SK-N-SH (cell line): ENCODE data around the gene TLN1. TPM values are rescaled to one million over a fixed set of nuclear protein-coding genes. Genes with fewer than 3 reads are reported as not detected.

Source experiments
- CTCF ChIA-PET: fragments of 300-600, 350-600 bp; formaldehyde crosslinking; extraction: SDS; loops from one replicate; lab custom pipeline; 2021; lab: Yijun Ruan, JAX
- POLR2A ChIA-PET: fragments of 350-600 bp; sonication (Branson Sonifier 250); formaldehyde crosslinking; extraction: SDS; loops from one replicate; lab custom pipeline; 2020; ENCODE audit warnings: antibody characterized with exemption, inconsistent platforms; lab: Yijun Ruan, JAX
- DNase-seq: peaks from one replicate; pipeline ENCODE4 v3.0.0; 2012
- H2AFZ ChIP-seq: fragments of 200-600 bp; sonication (generic); 2 replicates; pipeline ENCODE4 v1.8.1; 2016; ENCODE audit warnings: antibody characterized with exemption, mild to moderate bottlenecking, low read depth
- H3F3A ChIP-seq: fragments of 200-600 bp; sonication (generic); replicated peaks from 2 replicates; pipeline ENCODE3; 2016; ENCODE audit warnings: antibody characterized with exemption, mild to moderate bottlenecking; ENCODE audit not compliant: insufficient read depth
- H3K27ac ChIP-seq, 2 experiments: fragments of 200-500 bp in 1 of 2; fragments of 200-600 bp in 1 of 2; sonication (Bioruptor generic) in 1 of 2; sonication (generic), shearing (Covaris generic) in 1 of 2; 2 replicates each; pipeline versions ENCODE4 v1.5.1 to v1.6.1; 2014 to 2016; ENCODE audit warnings: low read depth in 2 of 2, inconsistent platforms in 1 of 2, low read length in 1 of 2, mild to moderate bottlenecking in 1 of 2, mixed read lengths in 1 of 2
- H3K27me3 ChIP-seq: fragments of 200-600 bp; sonication (generic), shearing (Covaris generic); 2 replicates; pipeline ENCODE4 v1.6.1; 2016; ENCODE audit warnings: mixed run types; ENCODE audit not compliant: insufficient read depth
- H3K36me3 ChIP-seq, 2 experiments: fragments of 200-500 bp in 1 of 2; fragments of 200-600 bp in 1 of 2; sonication (Bioruptor generic) in 1 of 2; sonication (generic) in 1 of 2; replicated peaks in 1 of 2; 2 replicates each; pipeline versions ENCODE3 to v1.5.1; 2014 to 2016; ENCODE audit warnings: low read length in 1 of 2, mild to moderate bottlenecking in 1 of 2; ENCODE audit not compliant: insufficient read depth in 2 of 2, control insufficient read depth in 1 of 2
- H3K4me1 ChIP-seq, 2 experiments: fragments of 200-500 bp in 1 of 2; fragments of 200-600 bp in 1 of 2; sonication (Bioruptor generic) in 1 of 2; sonication (generic), shearing (Covaris generic) in 1 of 2; 2 replicates each; pipeline versions ENCODE4 v1.5.1 to v1.6.1; 2014 to 2016; ENCODE audit warnings: low read depth in 1 of 2, low read length in 1 of 2, mixed run types in 1 of 2; ENCODE audit not compliant: insufficient read depth in 2 of 2, control insufficient read depth in 1 of 2
- H3K4me2 ChIP-seq: fragments of 200-600 bp; sonication (generic), shearing (Covaris generic); 2 replicates; pipeline ENCODE4 v1.6.1; 2017; ENCODE audit warnings: mixed run types
- H3K4me3 ChIP-seq, 2 experiments: fragments of 200-500 bp in 1 of 2; fragments of 200-600 bp in 1 of 2; sonication (Bioruptor generic) in 1 of 2; sonication (generic), shearing (Covaris generic) in 1 of 2; 2 replicates each; pipeline versions ENCODE4 v1.5.1 to v1.8.1; 2014 to 2016; ENCODE audit warnings: low read depth in 2 of 2, inconsistent platforms in 1 of 2, low read length in 1 of 2, mild to moderate bottlenecking in 1 of 2, mixed read lengths in 1 of 2, moderate library complexity in 1 of 2
- H3K79me2 ChIP-seq: fragments of 200-600 bp; sonication (generic); 2 replicates; pipeline ENCODE4 v1.8.1; 2017; ENCODE audit warnings: mild to moderate bottlenecking; ENCODE audit not compliant: insufficient read depth
- H3K9ac ChIP-seq: fragments of 200-600 bp; sonication (generic); 2 replicates; pipeline ENCODE4 v1.6.1; 2017; ENCODE audit warnings: mixed run types
- H3K9me2 ChIP-seq: fragments of 200-600 bp; sonication (generic); 2 replicates; pipeline ENCODE4 v1.6.1; 2017; ENCODE audit warnings: mixed run types
- H3K9me3 ChIP-seq: fragments of 200-600 bp; sonication (generic); 2 replicates; pipeline ENCODE4 v1.6.1; 2017; ENCODE audit warnings: mixed run types, mild to moderate bottlenecking, moderate library complexity
- H4K20me1 ChIP-seq: fragments of 200-600 bp; sonication (generic); 2 replicates; pipeline ENCODE4 v1.6.1; 2017; ENCODE audit warnings: mild to moderate bottlenecking, mixed run types; ENCODE audit not compliant: insufficient read depth
- ELF1 ChIP-seq: IDR thresholded peaks from 2 replicates; pipeline ENCODE4 v1.4.0; 2012
- EP300 ChIP-seq, 2 experiments: IDR thresholded peaks; 2 replicates each; pipeline versions ENCODE4 v1.4.0 to v1.6.1; 2012; ENCODE audit warnings: borderline replicate concordance in 1 of 2, low read depth in 1 of 2, low read length in 1 of 2
- FOXM1 ChIP-seq: IDR thresholded peaks from 2 replicates; pipeline ENCODE4 v1.4.0; 2012; ENCODE audit warnings: low read depth, mild to moderate bottlenecking
- MEF2A ChIP-seq: IDR thresholded peaks from 2 replicates; pipeline ENCODE4 v1.4.0; 2012; ENCODE audit warnings: low read depth, borderline replicate concordance
- NRF1 ChIP-seq: IDR thresholded peaks from 2 replicates; pipeline ENCODE4 v1.6.1; 2012; ENCODE audit warnings: low read depth, mild to moderate bottlenecking, low read length
- RAD21 ChIP-seq: IDR thresholded peaks from 2 replicates; pipeline ENCODE4 v1.6.1; 2012; ENCODE audit warnings: mild to moderate bottlenecking, low read length
- RXRA ChIP-seq: IDR thresholded peaks from 2 replicates; pipeline ENCODE4 v1.4.0; 2012; ENCODE audit warnings: low read depth, mild to moderate bottlenecking, borderline replicate concordance
- SMC3 ChIP-seq: IDR thresholded peaks from 2 replicates; pipeline ENCODE4 v1.6.1; 2012; ENCODE audit warnings: low read depth, low read length, improper control_type of control experiment
- WGBS: methylation state at CpG from one replicate; pipeline ENCODE4 v1.1.6; 2017; ENCODE audit warnings: low lambda C conversion rate; 5-methylcytosine and 5-hydroxymethylcytosine counted together
- polyA plus RNA-seq, 3 experiments: library from polyadenylated mRNA; depleted of rRNA; stranded (reverse); fragments of >200 nt; gene quantifications; 2 replicates each; pipeline ENCODE4 v1.2.3, GENCODE V29; 2012
- TF ChIP-seq, protein P1 (sequence below): fragments of 150-350 bp; IDR thresholded peaks from 2 replicates; pipeline ENCODE4 v1.6.1; 2016; ENCODE audit warnings: mild to moderate bottlenecking, low read depth, low read length
- TF ChIP-seq, protein P2 (sequence below): IDR thresholded peaks from 2 replicates; pipeline ENCODE4; 2012
- TF ChIP-seq, protein P3 (sequence below): fragments of 200-600 bp; sonication (generic); IDR thresholded peaks from 2 replicates; pipeline ENCODE4 v1.6.1; 2017; ENCODE audit warnings: antibody characterized with exemption, mild to moderate bottlenecking, moderate library complexity
- TF ChIP-seq, protein P4 (sequence below): IDR thresholded peaks from 2 replicates; pipeline ENCODE4 v1.4.0; 2012; ENCODE audit warnings: low read depth, borderline replicate concordance
- TF ChIP-seq, protein P5 (sequence below): IDR thresholded peaks from 2 replicates; pipeline ENCODE4 v1.4.0; 2012; ENCODE audit warnings: low read depth
- TF ChIP-seq, protein P6 (sequence below): IDR thresholded peaks from 2 replicates; pipeline ENCODE4 v1.6.1; 2012; ENCODE audit warnings: mild to moderate bottlenecking, low read depth, low read length, moderate library complexity

TLN1 gene
- polyA plus RNA-seq, 1 of the 3 experiments (the other 2 are of a cell fraction), result 115 TPM

DNA sequence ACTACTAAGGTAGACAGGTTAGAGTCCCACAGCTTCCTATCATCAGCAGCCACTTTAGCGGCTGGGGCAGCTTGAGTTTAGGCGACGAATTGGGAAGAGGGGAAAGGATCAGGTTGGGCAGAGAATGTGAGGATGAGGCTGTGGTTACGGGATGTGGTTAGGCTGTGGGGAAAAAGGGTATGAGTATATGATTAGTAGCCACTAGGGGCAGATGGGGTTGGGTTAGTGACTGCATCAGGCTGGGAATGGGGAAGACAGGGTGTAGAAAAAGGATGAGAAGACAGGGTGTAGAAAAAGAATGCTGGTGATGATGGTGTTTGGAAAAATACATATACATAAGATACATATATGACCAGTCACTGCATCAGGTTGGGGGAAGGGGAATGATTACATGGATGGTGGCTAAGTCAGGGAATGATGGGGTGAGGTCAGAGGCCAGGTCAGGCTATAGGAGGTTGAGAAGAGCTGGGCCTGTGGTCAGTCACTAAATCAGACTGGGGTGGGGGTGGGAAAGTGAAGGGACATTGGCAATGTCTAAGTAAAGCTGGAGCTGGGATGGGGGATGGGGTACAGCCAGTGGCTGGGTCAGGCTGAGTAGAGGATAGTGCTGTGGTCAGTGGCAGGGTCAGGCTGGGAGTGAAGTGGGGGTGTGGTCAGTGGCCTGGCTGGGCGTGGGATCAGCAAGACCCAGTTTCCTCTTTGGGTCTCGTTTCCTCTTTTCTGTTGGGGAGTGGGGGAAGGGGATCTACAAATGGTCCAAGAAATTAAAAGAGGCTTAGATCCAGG, 2.1 kb downstream of the TLN1 start:
- Histone ChIP-seq H3K4me3 (peak overlapping the region; percentile 89 to 96; a peak in 3 of 4 replicates), H3K9me2 (no peaks in the 10 kb centered on the region), H3K79me2 (peaks cover 90% of the 10 kb centered on the region), H3K9me3 (no peaks in the 10 kb centered on the region), H3K4me2 (peak overlapping the region; percentile 91), H3K27ac (peak overlapping the region; percentile 68 to 94; a peak in 3 of 4 replicates), H3K4me1 (peaks cover 38 to 43% of the 10 kb centered on the region in 2 experiments), H3K9ac (peak overlapping the region; percentile 94; the same call in 1 of the 2 replicates), H3K36me3 (peaks cover 15 to 25% of the 10 kb centered on the region in 2 experiments), H3K27me3 (no peaks in the 10 kb centered on the region), H2AFZ (no peak overlapping the region), H3F3A (peaks cover 52% of the 10 kb centered on the region), H4K20me1 (peaks cover 18% of the 10 kb centered on the region)
- peak; percentile 76 for DNase-seq
- 44% methylated on average over 6 of the region's 6 CpGs for WGBS
- ChIA-PET POLR2A (interaction anchor here (1.6 to 3.1 kb wide), 2 partner anchors 19 to 54 kb away, joined by 6 to 28 read pairs; partner anchors contain the start of genes GBA2 and RGP1), CTCF (interaction anchor here (0.6 to 9.7 kb wide), 14 partner anchors 15 to 84 kb away, joined by 3 to 103 read pairs (median 4); partner anchors contain the start of genes ARHGEF39, CA9, CCDC107 and RMRP)
- TF ChIP-seq RXRA, result no peak
- TF ChIP-seq, protein P1, sequence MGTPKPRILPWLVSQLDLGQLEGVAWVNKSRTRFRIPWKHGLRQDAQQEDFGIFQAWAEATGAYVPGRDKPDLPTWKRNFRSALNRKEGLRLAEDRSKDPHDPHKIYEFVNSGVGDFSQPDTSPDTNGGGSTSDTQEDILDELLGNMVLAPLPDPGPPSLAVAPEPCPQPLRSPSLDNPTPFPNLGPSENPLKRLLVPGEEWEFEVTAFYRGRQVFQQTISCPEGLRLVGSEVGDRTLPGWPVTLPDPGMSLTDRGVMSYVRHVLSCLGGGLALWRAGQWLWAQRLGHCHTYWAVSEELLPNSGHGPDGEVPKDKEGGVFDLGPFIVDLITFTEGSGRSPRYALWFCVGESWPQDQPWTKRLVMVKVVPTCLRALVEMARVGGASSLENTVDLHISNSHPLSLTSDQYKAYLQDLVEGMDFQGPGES, result no peak
- TF ChIP-seq, protein P2, sequence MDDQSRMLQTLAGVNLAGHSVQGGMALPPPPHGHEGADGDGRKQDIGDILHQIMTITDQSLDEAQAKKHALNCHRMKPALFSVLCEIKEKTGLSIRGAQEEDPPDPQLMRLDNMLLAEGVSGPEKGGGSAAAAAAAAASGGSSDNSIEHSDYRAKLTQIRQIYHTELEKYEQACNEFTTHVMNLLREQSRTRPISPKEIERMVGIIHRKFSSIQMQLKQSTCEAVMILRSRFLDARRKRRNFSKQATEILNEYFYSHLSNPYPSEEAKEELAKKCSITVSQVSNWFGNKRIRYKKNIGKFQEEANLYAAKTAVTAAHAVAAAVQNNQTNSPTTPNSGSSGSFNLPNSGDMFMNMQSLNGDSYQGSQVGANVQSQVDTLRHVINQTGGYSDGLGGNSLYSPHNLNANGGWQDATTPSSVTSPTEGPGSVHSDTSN, result no peak
- TF ChIP-seq SMC3, result 0 out of 2 replicates have a peak, but pooled peaks have one; percentile 9
- peak; percentile 36; the same call in 1 of the 2 replicates for TF ChIP-seq RAD21
- TF ChIP-seq, protein P3, sequence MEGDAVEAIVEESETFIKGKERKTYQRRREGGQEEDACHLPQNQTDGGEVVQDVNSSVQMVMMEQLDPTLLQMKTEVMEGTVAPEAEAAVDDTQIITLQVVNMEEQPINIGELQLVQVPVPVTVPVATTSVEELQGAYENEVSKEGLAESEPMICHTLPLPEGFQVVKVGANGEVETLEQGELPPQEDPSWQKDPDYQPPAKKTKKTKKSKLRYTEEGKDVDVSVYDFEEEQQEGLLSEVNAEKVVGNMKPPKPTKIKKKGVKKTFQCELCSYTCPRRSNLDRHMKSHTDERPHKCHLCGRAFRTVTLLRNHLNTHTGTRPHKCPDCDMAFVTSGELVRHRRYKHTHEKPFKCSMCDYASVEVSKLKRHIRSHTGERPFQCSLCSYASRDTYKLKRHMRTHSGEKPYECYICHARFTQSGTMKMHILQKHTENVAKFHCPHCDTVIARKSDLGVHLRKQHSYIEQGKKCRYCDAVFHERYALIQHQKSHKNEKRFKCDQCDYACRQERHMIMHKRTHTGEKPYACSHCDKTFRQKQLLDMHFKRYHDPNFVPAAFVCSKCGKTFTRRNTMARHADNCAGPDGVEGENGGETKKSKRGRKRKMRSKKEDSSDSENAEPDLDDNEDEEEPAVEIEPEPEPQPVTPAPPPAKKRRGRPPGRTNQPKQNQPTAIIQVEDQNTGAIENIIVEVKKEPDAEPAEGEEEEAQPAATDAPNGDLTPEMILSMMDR, result peak; percentile 67

DNA sequence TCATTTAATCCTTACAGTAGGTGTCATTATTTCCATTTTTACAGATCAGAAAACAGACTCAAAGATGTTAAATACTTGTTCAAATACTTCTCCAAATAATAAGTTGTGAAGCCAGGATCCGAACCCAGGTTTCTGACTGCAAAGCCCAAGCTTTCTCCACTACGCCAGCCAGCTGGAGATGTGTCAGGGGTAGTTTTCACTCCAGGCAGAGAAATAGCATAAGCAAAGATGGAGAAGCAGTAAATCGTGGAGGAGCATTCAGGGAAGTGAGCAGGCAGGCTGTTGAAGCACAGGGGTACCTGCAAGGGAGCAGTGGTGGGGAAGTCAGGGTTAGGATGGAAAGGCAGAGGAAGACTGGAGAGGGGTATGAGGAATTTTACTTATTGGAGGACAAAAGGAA, 2.9 kb downstream of the TLN1 start:
- no peak overlapping the region for H2AFZ ChIP-seq
- H3K4me3 ChIP-seq, result peak overlapping the region; percentile 27 to 96; a peak in 3 of 4 replicates
- WGBS, result 70% methylated on average over 3 of the region's 3 CpGs
- peak overlapping the region; percentile 62; the same call in 1 of the 2 replicates for H3K9ac ChIP-seq
- peaks cover 89% of the 10 kb centered on the region for H3K79me2 ChIP-seq
- H3K9me3 ChIP-seq, result no peaks in the 10 kb centered on the region
- peaks cover 35 to 43% of the 10 kb centered on the region in 2 experiments for H3K4me1 ChIP-seq
- POLR2A ChIA-PET, result no interaction called here
- peak overlapping the region; percentile 91 for H3K4me2 ChIP-seq
- H3K36me3 ChIP-seq, result peaks cover 21 to 27% of the 10 kb centered on the region in 2 experiments
- CTCF ChIA-PET, result interaction anchor here (0.6 to 9.7 kb wide), 11 partner anchors 14 to 77 kb away, joined by 3 to 103 read pairs (median 4); partner anchors contain the start of genes CA9, CCDC107 and RMRP
- H3K27me3 ChIP-seq, result no peaks in the 10 kb centered on the region
- peak overlapping the region; percentile 68 to 94; a peak in 3 of 4 replicates for H3K27ac ChIP-seq
- TF ChIP-seq MEF2A, result no peak
- TF ChIP-seq RXRA, result no peak
- TF ChIP-seq EP300 (IDR thresholded peaks at IDR 0.05; ENCODE audit: borderline replicate concordance in 1 of 2, low read depth in 1 of 2, low read length in 1 of 2), result no peak
- TF ChIP-seq FOXM1, result no peak
- TF ChIP-seq, protein P4, sequence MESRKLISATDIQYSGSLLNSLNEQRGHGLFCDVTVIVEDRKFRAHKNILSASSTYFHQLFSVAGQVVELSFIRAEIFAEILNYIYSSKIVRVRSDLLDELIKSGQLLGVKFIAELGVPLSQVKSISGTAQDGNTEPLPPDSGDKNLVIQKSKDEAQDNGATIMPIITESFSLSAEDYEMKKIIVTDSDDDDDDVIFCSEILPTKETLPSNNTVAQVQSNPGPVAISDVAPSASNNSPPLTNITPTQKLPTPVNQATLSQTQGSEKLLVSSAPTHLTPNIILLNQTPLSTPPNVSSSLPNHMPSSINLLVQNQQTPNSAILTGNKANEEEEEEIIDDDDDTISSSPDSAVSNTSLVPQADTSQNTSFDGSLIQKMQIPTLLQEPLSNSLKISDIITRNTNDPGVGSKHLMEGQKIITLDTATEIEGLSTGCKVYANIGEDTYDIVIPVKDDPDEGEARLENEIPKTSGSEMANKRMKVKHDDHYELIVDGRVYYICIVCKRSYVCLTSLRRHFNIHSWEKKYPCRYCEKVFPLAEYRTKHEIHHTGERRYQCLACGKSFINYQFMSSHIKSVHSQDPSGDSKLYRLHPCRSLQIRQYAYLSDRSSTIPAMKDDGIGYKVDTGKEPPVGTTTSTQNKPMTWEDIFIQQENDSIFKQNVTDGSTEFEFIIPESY, result no peak
- TF ChIP-seq, protein P5, sequence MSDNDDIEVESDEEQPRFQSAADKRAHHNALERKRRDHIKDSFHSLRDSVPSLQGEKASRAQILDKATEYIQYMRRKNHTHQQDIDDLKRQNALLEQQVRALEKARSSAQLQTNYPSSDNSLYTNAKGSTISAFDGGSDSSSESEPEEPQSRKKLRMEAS, result no peak
- no peak for TF ChIP-seq ELF1
- TF ChIP-seq, protein P6, sequence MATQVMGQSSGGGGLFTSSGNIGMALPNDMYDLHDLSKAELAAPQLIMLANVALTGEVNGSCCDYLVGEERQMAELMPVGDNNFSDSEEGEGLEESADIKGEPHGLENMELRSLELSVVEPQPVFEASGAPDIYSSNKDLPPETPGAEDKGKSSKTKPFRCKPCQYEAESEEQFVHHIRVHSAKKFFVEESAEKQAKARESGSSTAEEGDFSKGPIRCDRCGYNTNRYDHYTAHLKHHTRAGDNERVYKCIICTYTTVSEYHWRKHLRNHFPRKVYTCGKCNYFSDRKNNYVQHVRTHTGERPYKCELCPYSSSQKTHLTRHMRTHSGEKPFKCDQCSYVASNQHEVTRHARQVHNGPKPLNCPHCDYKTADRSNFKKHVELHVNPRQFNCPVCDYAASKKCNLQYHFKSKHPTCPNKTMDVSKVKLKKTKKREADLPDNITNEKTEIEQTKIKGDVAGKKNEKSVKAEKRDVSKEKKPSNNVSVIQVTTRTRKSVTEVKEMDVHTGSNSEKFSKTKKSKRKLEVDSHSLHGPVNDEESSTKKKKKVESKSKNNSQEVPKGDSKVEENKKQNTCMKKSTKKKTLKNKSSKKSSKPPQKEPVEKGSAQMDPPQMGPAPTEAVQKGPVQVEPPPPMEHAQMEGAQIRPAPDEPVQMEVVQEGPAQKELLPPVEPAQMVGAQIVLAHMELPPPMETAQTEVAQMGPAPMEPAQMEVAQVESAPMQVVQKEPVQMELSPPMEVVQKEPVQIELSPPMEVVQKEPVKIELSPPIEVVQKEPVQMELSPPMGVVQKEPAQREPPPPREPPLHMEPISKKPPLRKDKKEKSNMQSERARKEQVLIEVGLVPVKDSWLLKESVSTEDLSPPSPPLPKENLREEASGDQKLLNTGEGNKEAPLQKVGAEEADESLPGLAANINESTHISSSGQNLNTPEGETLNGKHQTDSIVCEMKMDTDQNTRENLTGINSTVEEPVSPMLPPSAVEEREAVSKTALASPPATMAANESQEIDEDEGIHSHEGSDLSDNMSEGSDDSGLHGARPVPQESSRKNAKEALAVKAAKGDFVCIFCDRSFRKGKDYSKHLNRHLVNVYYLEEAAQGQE, result no peak
- no peak for TF ChIP-seq NRF1
- H4K20me1 ChIP-seq, result peaks cover 18% of the 10 kb centered on the region
- peaks cover 44% of the 10 kb centered on the region for H3F3A ChIP-seq
- DNase-seq, result no peak
- H3K9me2 ChIP-seq, result no peaks in the 10 kb centered on the region
